COLO668 (cell line): Measurements from ENCODE around the gene CDH4.

Experiments used
- DNase-seq: peaks from one replicate; lab custom pipeline; 2025; ENCODE audit not compliant: unreplicated experiment; lab: John Stamatoyannopoulos, UW

CDH4 gene

DNA sequence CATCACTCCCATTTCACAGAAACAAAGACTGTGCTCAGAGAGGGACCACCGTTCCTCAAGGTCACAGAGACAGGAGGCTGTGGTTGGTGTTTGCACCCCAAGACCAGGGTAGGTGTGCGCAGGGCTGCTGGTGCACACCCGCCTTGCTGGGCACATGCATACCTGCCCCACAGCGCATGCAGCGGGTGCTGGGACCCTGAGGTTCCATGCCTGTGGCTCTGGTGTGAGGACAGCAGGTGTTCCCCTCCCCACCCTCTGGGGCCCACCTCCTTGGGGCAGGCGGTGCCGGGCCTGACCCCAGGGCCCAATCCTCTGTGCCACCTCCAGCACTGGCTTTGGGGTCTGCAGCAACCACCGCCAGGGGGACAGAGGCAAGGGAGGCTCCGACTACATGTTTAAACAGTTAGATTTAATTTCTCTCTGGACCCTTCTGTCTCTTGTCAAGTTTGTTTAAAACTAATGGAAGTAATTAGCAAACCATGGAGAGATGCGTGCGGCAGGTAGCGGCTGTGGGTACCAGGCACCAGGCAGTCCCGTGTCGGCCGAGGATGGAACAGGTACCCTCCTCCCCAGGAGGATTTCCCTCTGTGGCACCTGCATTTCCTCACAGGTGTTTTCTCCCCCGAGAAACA is 485.9 kb downstream of the CDH4 start:
- DNase-seq: no peak

DNA sequence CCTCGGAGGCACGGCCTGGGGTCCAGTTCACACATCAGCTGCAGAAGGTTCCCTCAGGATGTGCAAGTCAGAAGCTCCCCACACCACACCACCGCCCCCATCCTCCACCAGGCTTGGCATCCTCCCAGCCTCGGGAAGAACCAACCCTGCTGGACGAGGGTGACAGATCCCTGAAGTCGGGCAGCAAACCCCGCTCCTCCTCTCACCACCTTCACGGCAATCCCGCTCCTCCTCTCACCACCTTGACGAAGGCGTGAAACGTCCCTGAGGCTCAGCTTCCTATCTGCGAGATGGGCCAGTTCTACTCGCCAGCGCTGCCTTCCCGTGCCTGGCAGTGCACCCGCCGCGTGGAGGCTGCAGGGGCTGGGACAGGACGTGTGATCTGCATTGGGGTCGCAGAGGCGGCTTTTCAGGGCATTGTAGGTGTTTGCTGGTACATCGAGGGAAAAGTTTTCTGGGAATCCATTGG is 486.6 kb downstream of the CDH4 start:
- DNase-seq: no peak

GRCh38 chr20:61739086-61739831 is 487.2 kb downstream of the CDH4 start:
- DNase-seq: no peak

- DNase-seq: no peak
These were observed 487.7 kb downstream of the CDH4 start for GRCh38 chr20:61739832-61740118.

- no peak for DNase-seq
These were observed 490.2 kb downstream of the CDH4 start for GRCh38 chr20:61742097-61742825.

GRCh38 chr20:61743606-61744005 is 491.5 kb downstream of the CDH4 start:
- no peak for DNase-seq

- no peak for DNase-seq
These were observed 492.8 kb downstream of the CDH4 start for GRCh38 chr20:61744691-61745396.

DNA sequence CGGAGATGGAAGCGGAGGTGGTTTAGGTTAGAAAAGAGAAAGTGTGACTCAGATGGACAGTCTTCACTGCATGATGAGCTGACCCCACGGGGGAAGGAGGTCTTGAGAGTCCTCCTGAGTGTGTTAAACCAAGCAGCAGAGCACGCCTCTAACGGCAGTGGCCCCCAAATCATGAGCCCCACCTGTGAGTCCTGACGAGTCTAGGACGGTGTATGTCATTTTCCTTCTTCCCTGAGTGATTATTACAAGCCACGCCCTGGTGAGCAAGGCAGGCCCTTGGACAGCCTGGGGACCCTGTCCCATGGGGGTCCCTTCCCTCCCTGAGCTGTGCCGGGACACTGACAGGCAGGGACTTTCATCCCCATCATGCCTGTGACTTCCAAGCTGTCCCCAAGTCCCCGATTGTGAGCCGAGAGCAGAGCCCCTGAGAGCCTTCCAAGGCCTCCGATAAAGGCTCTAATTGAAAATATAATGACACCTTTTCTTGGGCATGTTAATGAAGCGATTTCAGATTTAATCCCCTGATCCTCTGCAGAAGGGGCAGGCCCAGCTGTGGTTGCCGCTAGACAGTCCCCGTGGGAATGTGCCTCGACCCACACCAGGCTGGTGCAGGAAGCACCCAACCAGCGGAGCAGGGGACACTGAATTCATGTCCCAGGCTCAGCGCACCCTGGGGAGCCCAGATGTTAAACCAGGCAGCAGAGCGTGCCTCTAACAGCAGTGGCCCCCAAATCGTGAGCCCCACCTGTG is 493.5 kb downstream of the CDH4 start:
- DNase-seq: no peak

DNA sequence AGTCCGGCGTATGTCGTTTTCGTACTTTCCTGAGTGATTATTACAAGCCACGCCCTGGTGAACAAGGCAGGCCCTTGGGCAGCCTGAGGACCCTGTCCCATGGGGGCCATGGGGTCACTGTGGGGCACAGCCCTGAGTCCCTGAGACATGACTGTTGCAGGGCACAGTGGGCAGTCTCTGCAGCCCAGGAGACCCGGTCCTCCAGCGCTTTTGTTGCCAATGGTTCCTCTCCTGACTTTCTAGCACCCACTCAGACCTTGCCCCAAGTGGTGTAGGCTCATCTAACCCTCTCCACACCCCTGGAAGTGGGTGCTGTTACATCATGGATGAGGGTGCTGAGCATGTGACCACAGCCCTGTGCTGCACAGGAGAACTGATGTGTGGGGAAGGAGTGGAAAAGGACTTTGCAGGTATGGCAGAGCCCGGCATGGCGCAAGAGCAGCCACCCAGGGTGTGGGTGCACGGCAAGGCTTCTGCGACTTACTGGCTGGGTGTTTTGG is 494.1 kb downstream of the CDH4 start:
- no peak for DNase-seq

GRCh38 chr20:61746781-61747180 is 494.7 kb downstream of the CDH4 start:
- DNase-seq: no peak

DNA sequence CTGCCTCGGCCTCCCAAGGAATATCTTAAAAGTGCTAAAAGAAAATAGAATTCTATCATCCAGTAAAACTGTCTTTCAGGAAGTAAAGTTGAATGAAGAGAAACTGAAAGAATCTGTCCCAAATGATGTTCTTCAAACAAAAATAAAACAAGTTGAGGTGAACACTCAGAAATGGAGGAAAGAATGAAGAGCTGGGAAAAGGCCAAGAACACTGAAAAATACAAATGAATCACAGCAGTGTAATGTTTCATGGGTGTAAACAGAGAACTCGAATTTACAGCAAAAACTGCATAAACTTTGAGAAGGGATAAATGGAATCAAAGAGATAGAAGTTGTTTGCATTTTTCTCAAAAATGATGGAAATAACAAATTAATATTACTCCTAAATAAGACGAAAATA is 496.3 kb downstream of the CDH4 start:
- no peak for DNase-seq

DNA sequence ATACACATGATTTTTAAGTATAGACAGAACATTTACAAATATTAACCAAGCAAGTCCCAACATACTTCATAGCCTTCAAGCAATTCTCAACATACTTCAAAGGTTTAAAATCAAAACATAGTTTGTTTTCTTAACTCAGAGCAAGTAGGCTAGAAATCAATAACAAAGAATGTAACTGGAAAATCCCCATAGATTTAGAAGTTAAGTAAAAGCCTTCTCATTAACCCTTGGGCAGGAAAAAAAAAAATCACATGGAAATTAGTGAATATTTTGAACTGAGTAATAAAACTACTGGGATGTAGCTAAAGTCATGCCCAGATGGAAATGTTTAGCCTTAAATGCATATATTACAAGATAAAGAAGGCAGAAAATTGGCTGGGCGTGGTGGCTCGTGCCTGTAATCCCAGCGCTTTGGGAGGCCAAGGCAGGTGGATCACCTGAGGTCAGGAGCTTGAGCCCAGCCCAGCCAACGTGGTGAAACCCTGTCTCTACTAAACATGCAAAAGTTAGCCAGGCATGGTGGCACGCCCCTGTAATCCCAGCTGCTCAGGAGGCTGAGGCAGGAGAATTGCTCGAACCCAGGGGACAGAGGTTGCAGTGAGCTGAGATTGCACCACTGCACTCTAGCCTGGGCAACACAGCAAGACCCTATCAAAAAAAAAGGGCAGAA is 497.5 kb downstream of the CDH4 start:
- DNase-seq: no peak

GRCh38 chr20:61750093-61750492 is 498.0 kb downstream of the CDH4 start:
- no peak for DNase-seq

DNA sequence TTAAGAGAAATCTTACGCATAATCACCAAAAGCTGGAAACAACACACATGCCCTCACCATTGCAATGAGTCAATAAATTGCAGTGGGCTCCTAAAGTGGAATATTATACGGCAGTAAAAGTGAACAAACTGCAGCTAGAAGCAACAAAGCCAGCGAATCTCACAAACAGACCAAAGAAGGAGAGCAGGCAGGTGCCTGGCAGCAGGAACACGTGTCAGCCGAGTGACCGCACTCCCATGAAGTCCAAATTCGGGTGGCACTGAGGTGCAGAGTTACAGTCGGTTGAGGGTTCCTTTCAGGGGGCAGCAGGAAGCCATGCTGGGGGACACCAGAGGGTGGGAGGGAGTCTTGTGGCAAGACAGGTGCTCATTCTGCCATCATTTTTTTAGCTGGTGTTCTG is 500.5 kb downstream of the CDH4 start:
- DNase-seq: no peak

DNA sequence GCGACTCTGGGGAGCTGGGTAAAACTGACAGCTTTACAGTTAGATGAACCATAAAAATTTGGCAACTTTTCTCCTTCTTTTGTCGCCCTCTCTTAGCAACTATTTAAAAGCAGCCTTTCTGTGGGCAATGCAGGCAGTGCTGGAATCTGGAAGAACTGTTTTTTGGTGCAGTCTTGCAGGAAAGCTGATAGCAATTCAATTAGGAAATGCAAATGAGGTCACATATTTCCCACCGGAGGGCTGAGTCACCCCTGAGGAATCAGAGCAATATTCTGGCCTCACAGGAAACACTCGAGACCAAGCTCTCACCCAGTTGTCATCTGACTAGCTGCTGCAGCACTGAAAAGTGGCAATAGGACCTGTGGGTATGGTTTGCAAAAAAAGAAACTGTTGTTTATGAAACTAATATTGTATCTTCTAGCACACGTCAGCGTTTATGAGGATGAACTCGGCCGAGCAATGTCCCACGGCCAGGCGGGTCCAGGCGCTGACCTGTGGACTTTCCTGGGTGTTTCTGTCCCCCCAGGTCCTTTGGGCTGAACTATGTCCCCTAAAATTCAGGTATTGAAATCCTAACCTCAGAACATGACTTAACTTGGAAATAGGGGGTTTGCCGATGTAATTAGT is 501.4 kb downstream of the CDH4 start:
- no peak for DNase-seq

DNA sequence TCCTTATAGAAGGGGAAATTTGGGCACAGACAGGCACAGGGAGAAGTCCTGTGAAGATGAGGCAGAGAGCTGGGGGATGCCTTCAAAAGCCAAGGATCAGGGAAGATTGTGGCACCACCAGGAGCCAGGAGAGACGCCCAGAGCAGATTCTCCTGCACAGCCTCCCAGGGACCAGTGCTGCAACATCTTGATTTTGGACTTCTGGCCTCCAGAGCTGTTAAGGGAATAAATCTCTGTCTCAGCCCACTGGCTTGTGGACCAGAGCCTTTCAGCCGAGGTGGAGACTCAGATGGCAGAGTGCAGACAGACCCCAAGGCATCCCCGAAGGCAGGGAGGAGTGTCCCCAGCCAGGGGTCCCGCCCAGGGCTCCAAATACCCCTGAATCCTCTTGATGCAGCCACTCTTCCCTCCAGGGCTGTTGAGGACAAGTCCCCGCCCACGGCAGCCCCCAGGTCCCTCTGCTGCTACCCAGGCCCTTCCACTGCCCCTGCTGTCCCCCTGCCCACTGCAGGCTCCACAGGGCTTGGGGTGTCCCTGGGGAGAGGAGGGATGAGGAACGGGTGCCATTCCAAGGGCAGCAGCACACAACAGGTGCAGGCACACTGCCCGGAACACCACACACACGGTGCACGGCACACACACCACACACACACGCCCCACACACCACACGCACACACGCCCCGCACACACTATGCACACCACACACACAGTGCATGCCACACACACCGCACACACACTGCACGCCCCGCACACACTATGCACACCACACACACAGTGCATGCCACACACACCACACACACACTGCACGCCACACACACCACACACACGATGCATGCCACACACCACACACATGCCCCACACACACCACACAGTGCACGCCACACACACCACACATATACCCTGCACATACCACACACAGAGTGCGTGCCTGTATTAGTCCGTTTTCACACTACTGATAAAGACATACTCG is 502.2 kb downstream of the CDH4 start:
- DNase-seq: no peak

DNA sequence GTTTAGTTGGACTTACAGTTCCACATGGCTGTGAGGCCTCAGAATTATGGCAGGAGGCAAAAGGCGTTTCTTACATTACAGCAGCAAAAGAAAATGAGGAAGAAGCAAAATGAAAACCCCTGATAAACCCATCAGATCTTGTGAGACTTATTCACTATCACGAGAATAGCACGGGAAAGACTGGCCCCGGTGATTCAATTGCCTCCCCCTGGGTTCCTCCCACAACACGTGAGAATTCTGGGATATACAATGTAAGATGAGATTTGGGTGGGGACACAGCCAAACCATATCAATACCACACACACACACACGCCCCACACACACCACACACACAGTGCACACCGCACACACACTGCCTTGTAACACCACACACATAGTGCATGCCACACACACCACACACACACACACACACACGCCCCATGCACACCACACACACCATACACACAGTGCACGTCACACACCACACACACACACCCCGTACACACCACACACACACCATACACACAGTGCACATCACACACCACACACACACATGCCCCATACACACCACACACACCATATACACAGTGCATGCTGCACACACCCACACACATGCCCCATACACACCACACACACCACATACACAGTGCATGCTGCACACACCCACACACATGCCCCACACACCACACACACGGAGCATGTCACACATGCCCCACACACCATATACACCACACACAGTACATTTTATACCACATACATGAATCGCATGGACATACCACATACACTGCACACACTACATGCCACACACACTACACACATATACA is 503.1 kb downstream of the CDH4 start:
- no peak for DNase-seq
